NCI-H1105 (cell line): ENCODE results near the gene INAFM2.
A peak's percentile ranks its signal among the peaks of the same experiment; 100 is the strongest.

ENCODE experiments used
- DNase-seq: peaks from one replicate; lab custom pipeline; 2025; lab: John Stamatoyannopoulos, UW

Gene INAFM2

DNA sequence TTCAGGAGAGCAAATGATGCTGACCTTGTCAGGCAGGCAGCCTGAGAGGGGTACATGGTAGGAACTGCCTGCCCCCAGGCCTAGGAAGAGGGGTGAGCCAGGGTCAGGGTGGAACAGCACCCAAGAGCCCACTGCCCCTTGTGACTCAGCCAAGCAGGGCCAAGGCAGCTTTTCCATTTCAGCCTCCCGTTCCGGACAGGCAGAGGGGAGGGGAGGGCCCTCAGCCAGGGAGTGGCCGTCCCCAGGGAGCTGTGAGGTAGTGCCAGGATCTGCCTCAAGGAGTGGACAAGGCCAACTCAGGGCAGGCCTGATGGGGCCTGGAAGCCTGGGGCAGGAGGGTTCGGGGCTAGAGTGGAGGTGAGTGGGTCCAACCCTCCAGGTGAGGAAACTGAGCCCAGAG lies 35.5 kb upstream of the INAFM2 start:
- no peak for DNase-seq

DNA sequence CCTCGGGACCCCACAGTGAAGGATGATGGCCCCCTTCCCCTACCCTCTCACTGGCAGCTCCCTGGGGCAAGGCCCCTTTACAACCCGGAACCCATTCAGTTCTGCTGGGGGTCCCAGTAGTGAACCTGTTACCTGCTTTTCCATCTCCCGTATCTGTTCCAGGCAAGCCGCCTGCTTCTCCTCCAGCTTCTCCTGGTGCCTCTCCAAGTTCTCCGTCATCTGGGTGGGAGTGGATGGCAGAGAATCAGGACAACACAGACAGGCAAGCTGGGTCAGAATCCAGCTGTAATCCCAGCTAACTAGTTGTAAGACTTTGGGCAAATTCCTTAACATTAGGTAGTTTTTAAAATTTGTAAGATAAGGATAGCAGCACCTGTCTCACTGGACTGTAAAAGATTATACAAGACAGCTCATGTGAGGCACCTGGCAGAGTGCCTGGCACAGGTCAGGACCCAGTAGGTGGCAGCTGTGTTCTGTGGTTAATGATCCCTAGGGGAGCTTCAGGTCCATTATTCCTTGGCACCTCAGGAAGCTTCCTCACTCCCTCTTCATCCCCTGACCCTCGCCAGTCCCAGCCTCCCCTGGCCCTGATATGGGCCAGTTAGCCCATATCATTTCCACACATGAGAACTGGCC lies 34.2 kb upstream of the INAFM2 start:
- DNase-seq, result no peak

DNA sequence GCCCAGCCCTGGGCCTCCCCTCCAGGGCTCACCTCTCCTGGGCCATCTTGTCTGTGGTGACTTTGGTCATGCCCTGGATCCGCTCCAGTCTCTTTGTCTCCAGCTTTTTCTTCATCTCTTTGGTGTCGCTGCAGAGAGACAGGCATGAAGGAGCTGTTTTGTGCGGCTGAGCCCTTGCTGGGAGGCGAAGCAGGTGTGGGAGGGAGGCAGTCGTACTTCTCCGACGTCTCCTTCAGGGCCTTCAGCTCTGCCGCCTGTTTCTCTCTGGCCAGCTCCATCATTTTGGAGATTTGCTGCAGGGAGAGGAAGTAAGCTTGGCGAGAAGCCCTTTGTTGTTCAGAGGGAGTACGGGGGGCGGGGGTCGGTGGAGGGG lies 33.0 kb upstream of the INAFM2 start:
- no peak for DNase-seq

DNA sequence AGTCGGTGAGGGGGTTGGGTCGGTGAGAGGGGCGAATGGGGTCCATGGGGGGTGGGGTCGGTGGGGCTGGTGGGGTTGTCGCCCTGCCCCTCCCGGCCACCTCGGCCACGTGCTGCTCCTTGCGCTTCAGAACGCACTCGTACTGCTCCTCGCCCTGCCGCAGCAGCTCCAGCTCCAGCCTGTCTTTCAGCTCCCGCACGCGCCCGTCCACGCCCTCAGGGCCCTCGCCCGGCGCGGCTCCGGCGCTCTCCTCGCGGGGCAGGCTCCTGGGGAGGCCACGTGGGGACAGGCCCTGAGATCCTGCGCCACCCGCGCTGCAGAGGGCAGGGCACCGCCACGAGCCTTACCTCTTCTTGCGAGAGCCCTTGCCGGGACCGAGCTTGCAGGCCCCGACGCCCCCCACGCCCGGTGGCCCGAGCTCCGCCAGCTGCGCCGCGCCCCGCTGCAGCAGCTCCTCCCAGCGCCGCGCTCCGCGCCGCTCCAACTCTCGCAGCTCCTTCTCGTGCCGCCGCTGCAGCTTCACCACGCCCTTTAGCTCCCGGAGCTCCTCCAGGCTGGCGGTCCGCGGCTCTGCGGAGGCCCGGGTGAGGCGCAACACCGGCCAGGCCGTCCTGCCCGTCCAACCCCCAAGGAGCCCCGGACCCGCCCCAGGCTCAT lies 32.4 kb upstream of the INAFM2 start:
- peak; percentile 56 for DNase-seq

DNA sequence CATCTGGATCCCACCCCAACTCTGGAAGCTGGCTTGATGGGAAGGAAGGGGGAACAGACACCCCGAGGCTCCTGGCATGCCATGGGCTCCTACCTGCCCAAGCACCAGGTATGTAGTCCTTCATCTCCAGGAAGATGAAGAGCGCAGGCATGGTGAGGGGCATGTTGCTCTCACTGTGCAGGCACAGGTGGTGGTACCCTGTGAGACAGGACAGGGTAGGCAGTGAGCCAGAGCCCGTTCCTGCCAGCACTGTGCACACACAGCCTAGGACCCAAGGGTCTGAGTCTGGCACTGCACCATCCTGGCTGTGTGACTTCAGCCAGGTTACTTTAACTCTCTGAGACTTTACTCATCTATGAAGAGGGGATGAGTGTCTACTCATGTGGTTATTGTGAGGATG lies 31.2 kb upstream of the INAFM2 start:
- DNase-seq, result no peak

DNA sequence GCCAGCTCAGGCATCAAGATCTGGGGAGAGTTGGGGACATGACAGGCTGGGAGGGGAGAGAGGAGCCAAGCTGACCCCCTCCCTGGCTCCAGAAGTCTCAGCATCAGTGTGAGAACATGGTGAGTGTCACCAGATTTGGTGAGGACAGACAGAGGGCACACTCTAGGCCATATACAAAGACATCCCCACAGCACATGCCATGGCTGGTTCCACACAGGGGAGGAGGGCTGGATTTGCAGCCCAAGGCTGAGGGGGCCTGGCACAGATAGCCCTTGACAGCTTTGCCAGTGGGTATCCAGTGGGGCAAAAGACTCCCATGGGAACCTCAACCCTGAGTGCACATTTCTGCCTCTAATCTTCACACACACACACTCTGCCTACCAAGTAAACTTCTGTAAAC lies 30.5 kb upstream of the INAFM2 start:
- no peak for DNase-seq

DNA sequence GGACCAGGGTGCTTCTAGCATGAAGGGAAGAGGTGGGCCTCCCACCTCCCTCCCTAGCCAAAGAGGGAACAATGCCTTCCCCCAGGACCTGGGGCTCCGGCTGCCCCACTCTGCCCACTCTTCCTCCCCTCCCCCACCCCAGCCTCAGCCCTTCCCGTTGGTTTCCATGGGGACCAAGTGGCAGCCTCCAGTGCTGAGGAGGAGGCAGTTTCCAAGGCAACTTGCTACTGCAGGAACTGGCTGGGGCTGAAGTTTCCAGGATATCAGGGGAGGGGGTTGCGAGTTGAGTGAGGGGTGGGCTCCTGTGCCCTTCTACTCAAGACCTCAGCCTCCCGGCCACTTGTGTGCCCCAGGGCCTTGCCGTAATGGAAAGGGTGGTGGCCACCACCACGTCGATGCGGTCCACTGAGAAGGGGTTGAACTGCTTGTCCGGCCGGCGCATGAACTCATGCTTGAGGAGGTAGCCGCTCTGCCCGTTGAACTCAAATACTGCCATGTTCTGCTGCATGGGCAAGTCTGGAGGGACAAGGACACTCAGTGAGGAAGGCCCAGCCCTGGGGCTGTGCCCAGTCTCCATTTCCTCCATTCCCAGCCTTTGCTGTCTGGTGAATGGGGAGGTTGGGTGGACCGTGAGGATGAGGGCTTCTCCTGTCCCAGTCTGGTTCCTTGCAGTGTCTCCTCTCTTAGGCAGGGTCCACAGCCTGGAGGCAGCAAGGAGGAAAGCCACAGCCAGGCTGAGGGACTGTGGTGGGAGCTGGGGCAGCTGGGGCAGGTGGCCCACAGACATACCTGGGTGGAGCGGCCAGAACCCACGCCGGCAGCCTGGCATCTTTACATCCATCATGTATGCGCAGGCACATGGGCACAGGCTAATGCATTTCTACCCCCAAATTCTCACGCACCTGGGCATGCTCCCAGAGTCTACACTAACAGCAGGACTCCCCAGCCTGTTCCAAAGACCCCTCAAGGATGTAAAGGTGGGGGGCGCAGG lies 29.3 kb upstream of the INAFM2 start:
- DNase-seq, result no peak

DNA sequence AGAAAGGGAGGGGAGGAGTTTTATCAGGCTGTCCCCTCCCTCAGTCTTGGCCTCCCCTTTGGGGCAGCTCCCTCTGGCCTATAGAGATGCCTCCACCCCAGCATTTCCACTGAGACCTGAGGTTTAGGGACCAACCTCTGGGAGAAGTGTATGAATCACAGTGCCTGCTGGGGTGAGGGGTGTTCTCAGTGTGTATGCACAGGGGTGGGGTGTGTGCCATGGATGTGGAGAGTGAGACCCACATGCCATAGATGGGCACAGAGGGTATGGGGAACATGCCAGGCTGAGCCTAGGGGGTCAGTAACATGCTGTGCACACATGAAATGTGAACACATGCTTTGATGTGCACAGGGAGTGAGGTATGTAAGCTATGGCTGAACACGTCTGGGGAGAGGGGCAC lies 28.2 kb upstream of the INAFM2 start:
- DNase-seq, result no peak

DNA sequence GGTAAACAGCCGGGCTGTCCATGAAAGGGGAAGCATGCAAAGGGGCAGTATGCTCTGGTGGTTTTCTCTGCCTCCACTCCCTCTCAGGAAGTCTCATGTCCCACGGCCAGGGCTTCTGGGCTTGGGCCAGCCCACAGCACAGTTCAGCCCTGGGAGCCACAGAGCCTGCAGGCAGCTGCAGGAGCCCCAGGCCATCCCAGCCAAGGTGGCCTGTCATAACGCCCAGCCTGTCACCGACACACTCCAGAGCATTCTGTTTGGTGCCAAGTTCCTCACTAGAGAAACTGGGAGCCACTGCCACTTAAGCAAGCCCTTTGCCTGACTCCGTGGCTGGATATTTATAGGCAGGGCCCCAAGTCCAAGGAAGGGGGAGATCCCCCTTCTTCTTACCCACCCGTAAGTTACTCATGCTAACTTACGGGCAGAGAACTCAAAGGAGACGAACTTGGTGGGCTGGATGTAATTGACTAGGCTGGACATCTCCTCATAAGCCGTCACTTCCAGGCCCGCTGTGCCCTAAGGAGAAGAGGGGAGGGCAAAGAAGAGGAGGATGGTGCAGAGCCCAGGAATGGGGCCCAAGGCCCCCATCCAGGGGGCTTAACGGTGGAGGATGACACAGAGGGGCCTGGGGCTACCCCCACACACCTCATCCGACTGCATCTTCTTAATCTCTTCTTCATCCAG lies 27.5 kb upstream of the INAFM2 start:
- no peak for DNase-seq

DNA sequence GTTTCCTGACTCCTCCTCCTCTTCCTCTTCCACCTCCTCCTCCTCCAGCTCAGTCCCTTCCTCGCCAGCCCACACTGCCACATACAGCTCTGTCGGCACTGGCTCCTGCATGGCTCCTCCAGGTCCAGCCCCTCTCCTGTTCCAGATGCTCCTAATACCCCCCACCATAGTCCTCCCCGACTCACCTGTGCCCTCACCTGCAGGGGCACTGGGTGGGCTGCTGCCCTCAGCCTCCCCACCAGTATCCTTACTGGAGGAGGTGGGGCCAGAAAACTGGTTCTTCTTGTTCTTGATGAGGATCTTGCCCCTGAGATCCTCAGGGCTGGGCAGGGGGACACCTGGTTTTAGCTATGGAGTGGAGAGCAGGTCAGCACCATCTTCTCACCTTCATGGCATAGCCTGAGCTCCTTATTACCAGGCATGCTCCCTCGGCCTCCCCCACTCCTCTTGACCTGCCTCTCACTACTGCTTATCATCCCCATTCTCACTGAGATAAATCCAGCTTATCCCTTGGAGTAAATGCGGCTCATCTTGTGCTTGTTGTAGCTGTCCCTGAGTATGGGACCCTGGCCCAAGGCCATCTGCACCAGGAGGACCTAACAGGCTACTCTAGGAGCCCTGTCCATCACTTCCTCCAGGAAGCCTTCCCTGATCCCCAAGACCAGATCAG lies 26.8 kb upstream of the INAFM2 start:
- DNase-seq, result no peak

DNA sequence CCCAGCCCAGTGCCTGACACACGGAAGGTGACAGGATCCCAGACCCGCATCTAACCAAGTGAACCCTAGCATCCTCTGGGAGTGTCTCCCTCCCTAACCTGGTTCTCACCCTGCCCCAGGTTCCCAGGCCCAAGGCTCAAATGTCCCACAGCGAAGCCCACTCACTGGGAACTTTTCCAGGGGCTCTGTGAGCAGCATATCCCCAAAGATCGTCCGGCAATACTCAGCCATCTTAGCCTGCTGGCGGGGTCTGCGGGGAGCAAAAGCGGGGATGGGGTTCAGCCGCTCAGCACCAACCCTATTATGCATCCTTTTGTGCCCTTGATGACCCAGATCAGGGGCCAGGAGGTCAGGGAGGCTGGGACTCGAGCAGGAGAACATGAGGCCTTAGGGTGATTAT lies 26.1 kb upstream of the INAFM2 start:
- no peak for DNase-seq

DNA sequence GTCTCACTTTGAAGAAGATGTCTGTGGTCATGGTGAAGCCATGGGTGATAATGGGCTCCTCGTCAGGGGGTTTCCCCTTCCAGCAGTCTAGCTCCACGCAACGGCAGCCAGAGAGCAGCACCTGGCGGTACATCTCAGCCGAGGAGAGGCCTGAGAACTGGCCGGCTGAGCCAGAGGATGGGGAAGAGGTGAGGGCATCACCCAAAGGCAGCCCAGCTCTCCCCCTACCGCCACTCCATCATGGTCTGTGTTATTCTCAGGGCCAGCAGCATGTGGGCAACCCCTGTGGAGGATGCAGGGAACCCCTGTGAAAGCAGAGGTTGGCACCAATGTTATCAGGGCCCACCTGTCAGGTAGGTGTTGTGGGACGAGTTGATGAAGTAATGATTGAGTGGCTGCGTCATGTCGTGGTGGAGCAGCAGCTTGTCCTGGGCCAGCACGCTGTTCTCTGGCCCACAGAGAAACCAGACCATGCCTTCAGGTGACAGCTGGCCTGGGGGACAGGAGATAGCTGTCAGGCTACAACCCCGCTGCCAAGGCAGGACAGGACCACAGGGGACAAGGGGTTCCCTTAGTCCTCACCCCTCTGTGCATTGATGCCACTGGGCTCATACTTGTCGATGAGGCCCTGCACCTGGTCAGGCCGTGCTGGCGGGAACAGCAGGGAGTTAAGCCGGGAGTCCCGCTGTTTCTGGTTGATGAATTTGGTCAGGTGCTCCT lies 25.1 kb upstream of the INAFM2 start:
- no peak for DNase-seq

DNA sequence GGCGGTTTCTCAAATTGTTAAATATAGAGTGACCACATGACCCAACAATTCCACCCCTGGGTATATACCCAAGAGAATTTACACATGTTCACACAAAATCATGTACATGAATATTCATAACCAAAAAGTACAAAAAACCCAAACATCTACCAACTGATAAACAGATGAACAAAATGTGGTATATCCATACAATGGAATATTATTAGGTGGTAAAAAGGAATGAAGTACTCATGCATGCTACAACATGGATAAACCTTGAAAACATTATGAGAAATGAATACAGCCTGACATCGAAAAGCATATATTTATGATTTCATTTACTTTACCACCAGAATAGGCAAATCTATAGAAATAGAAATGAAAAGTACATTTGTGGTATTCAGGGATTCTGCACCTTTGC lies 23.1 kb upstream of the INAFM2 start:
- DNase-seq, result no peak

DNA sequence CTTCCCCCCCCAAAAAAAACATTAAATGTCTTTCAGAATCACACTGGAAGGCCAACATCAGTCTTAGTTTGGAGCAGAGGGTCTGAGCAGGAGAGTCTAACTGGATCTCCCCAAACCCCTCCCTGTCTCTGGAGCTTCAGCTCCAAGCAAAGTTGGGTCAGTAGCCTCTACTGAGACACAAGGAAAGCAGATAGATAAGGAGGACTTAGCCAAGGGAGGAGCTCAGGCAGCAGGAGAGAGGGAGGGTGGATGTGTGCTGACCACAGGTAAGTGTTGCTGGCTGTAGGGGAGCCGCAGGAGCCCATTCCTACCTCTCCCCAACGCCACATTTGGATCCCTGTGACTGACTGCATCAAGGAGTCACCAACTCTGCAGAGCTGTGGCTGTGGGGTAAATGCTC lies 22.7 kb upstream of the INAFM2 start:
- DNase-seq, result no peak

DNA sequence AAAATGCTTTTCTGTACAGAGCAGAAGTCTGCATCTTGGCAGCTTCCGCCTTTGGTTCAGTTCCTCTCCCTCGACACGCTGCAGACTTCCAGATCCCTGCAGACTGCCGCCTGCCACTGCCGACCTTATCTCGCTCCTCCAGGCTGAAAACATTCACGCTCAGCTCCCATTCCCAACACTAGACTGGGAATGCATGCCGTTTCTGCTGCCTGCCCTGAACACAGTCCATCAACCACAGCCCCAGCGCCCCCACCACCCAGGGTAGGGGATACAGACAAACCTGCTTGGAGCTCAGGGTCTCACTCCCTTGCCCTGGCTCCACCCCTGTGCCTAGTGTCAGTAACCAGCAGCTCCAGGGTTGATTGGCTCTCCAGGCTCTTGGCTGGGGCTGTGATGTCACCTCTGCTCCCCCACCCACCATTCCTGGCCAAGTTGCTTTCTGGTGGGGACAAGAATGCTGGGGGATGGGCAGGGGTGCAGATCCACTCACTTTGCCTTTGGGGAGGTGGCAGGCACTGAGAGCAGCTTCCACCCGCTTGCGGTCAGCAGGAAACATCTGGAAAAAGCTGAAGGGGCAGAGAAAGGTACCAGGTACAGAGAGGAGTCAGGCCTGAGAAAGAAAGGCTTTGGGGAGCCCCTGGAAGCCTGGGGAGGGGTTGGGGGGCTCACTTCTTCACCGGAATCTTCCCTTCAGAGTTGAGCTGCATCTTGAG lies 21.9 kb upstream of the INAFM2 start:
- DNase-seq, result no peak

DNA sequence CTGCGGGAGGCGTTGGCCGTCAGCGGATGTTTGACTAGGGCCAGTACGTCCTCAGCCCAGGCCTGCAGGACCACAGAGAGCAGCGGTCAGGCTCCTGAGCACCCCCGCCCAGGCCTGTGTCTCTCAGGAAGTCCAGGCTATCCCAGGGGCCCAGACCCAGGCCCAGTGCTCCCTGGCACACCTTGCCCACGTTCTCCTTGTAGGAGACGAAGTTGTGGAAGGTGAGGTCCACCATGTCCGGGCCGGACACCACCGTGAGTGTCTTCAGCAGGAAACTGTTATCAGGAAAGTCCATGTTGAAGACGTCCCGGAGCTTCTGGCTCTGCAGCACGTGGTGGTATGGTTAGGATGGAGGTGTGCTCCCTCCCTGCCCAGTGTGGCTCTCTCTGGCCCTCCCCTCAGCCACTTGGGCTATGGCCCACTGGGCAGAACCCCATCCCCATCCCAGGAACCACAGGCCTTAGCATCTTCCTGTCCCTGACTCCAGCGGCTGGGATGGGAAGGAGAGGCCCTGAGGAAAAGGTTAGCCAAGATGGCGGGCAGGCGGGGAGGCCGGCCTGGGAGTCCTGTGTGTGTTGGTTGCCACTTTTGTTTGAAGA lies 21.1 kb upstream of the INAFM2 start:
- DNase-seq, result no peak

DNA sequence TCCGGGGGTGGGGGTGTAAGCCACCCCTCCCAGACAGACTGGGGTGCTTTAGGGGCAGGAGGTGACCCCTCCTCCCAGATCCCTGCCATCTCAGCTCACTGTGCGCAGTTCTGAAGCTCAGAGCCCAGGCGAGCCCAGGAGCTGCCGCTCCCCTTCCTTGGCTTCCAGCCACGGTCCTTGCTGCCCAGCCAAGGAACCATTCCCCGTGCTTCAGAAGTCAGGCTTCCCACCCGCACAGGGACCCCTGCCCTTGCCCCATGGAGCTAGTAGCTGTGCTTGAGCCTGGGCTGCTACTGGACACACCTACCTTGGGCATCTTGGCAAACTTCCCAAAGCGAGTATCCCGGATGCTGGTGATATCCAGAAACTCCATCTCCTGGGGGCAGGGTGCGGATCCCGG lies 20.5 kb upstream of the INAFM2 start:
- no peak for DNase-seq

DNA sequence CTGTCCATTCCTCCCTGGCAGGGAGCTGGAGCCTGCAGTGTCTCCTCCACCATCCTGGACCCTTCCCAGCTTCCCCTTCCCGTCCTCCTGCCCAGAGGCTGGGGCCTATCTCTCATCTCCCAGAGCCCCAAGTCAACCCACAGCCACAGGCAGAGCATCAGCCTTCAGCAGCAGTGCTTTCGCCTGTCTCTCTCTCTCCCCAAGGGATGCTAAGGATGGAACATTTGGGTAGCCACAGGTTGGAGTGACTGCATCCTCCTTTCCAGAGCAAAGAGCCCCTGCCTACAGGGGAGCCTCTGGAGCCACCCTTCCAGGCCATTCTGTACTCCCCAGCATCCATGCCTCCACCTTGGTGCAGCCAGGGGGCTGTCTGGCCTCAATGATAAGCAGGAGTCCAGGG lies 19.9 kb upstream of the INAFM2 start:
- DNase-seq, result no peak

DNA sequence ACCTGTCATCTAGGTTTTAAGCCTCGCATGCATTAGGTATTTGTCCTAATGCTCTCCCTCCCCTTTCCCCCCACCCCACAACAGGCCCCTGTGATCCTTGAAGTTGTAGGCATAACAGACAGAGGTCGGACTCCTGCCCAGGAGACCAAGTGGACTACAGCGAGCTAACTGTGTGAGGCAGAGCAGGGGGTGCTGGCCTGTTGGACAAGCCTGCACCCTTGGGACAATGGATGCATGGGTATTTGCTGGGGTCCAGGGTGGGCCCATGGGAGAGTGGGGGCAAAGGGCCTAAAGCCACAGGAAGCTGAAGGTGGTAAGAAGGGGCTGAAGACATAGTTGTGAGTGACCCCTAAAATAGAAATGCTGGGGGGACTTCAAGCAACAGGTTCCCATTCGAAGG lies 18.2 kb upstream of the INAFM2 start:
- DNase-seq, result no peak

DNA sequence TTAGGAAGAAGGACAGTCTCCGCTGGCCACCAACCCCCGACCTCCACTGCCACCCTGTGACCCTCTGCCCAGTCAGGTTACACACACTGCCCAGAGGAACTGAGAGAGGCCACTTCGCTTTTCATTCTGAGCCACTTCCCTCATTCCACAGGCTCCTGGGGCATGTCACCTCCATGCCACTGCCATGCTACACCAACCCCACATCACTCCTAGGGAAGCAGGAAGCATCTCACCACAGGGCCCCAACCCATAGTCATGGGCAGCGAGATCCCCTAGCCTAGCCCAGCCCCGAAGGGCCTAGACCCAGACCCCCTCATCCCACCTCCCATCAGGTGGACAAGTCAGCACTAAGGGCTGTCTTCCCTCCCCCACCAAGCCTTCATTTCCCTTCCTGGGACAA lies 17.1 kb upstream of the INAFM2 start:
- DNase-seq, result no peak
